Gastrocnemius medialis (tissue), 4 donors: ENCODE data around the gene KNDC1. TPM values are rescaled to one million over a fixed set of nuclear protein-coding genes. Genes with fewer than 3 reads are reported as not detected.
A peak's percentile ranks its signal among the peaks of the same experiment; 100 is the strongest.

Source experiments
- ATAC-seq, 2 donors: fragments of 150-250 bp; one replicate each; pipeline ENCODE4 v1.9.1; 2016
- DNase-seq, 2 donors: peaks; one replicate each; pipeline ENCODE4 v3.0.0-alpha.2; 2019
- H3K27ac ChIP-seq, 4 donors: fragments of 200-600 bp; sonication (generic); 1 replicate in 1 of 4; 2 replicates in 3 of 4; pipeline ENCODE4 v1.5.1; 2016 to 2018; ENCODE audit warnings: mild to moderate bottlenecking in 2 of 4, moderate library complexity in 1 of 4
- H3K27me3 ChIP-seq, 3 donors: fragments of 200-600 bp; sonication (generic) in 2 of 3; 1 replicate in 1 of 3; 2 replicates in 2 of 3; pipeline versions ENCODE4 v1.5.1 to v1.6.0; 2016 to 2019; ENCODE audit warnings: mild to moderate bottlenecking in 1 of 3, moderate library complexity in 1 of 3
- H3K36me3 ChIP-seq, 2 donors: fragments of 200-600 bp; sonication (generic) in 1 of 2; one replicate each; pipeline ENCODE4 v1.5.1; 2017 to 2018
- H3K4me1 ChIP-seq, 2 donors: fragments of 200-600 bp; sonication (generic) in 1 of 2; one replicate each; pipeline ENCODE4 v1.5.1; 2016 to 2017; ENCODE audit warnings: mild to moderate bottlenecking in 2 of 2
- H3K4me3 ChIP-seq, 4 donors: fragments of 200-600 bp; sonication (generic) in 3 of 4; 1 replicate in 1 of 4; 2 replicates in 3 of 4; pipeline ENCODE4 v1.5.1; 2016 to 2019; ENCODE audit warnings: mild to moderate bottlenecking in 2 of 4
- H3K9me3 ChIP-seq, 3 donors: fragments of 200-600 bp; sonication (generic) in 2 of 3; 1 replicate in 1 of 3; 2 replicates in 2 of 3; pipeline ENCODE4 v1.5.1; 2016 to 2019
- CTCF ChIP-seq, 5 experiments: fragments of 450-650 bp in 3 of 5; fragments of 200-600 bp in 2 of 5; sonication (generic) in 2 of 5; IDR thresholded peaks in 4 of 5; conservative IDR thresholded peaks in 1 of 5; 1 replicate in 4 of 5; 2 replicates in 1 of 5; pipeline ENCODE4 v1.5.1; 2016 to 2019; ENCODE audit warnings: antibody characterized with exemption in 5 of 5, mild to moderate bottlenecking in 3 of 5, moderate library complexity in 3 of 5
- POLR2A ChIP-seq, 2 donors: fragments of 450-650 bp; IDR thresholded peaks; one replicate each; pipeline ENCODE4 v1.6.1; 2017; ENCODE audit warnings: antibody characterized with exemption in 2 of 2, mild to moderate bottlenecking in 2 of 2, moderate library complexity in 2 of 2
- in situ Hi-C, 4 donors: fragments of 200-750 bp; cut with MboI; loops; one replicate each; pipeline versions ENCODE4 v1.15.0 to v1.8.0; 2017; ENCODE audit warnings: low sequenced_read_pairs in 4 of 4
- intact Hi-C: fragments of 100-400 bp; cut with DNase I; formaldehyde crosslinking; loops from one replicate; pipeline ENCODE4 v1.15.1; 2023; ENCODE audit warnings: low total_unique reads
- total RNA-seq, 4 donors: library from RNA; depleted of rRNA; stranded (reverse); fragments of >200 nt; gene quantifications; one replicate each; pipeline versions ENCODE4 v1.1.0 to v1.2.3, GENCODE V29; 2016

KNDC1 gene
- total RNA-seq, 4 donors from 2014 or later, result 0.04 to 0.13 TPM; not detected in 2

GRCh38 chr10:133115976-133116375 lies 44.0 kb upstream of the KNDC1 start:
- TF ChIP-seq POLR2A (IDR thresholded peaks at IDR 0.05), result no peak
- TF ChIP-seq CTCF (IDR thresholded peaks at IDR 0.05 in 4 of 5, conservative IDR thresholded peaks at IDR 0.05 in 1 of 5), result no peak
- no peaks in the 10 kb centered on the region for H3K27me3 ChIP-seq
- no peak for DNase-seq

GRCh38 chr10:133116455-133116854 lies 43.6 kb upstream of the KNDC1 start:
- Histone ChIP-seq H3K9me3 (no peaks in the 10 kb centered on the region), H3K36me3 (no peaks in the 10 kb centered on the region), H3K4me3 (no peak overlapping the region), H3K4me1 (peaks cover 6 to 10% of the 10 kb centered on the region in 2 donors), H3K27me3 (no peaks in the 10 kb centered on the region), H3K27ac (peak overlapping the region; percentile 82 to 93 (median 87))
- ATAC-seq (no peak), DNase-seq (no peak)
- intact Hi-C loops (loop anchor here (2.0 to 10.0 kb wide), 2 partner anchors 280 to 652 kb away; no protein-coding TSS in a partner anchor), in situ Hi-C loops (loop anchor here in 1 of 4 donors (25.0 kb wide), 1 partner anchor 179 kb away; the partner anchor contains the start of gene CFAP46)
- no peak for TF ChIP-seq CTCF (IDR thresholded peaks at IDR 0.05 in 4 of 5, conservative IDR thresholded peaks at IDR 0.05 in 1 of 5)
- no peak for TF ChIP-seq POLR2A (IDR thresholded peaks at IDR 0.05)

More at GRCh38 chr10:133115976-133116375, 44.0 kb upstream of the KNDC1 start:
- Histone ChIP-seq H3K4me3 (no peak overlapping the region), H3K9me3 (no peaks in the 10 kb centered on the region), H3K36me3 (no peaks in the 10 kb centered on the region), H3K4me1 (peaks cover 6 to 10% of the 10 kb centered on the region in 2 donors), H3K27ac (peak overlapping the region in 1 of 4 donors; percentile 82)
- no peak for ATAC-seq
- intact Hi-C loops (loop anchor here (2.0 to 10.0 kb wide), 2 partner anchors 279 to 651 kb away; no protein-coding TSS in a partner anchor), in situ Hi-C loops (loop anchor here in 1 of 4 donors (25.0 kb wide), 1 partner anchor 179 kb away; the partner anchor contains the start of gene CFAP46)

GRCh38 chr10:133117036-133117687 lies 42.9 kb upstream of the KNDC1 start:
- intact Hi-C loops (loop anchor here (2.0 to 10.0 kb wide), 2 partner anchors 280 to 652 kb away; no protein-coding TSS in a partner anchor), in situ Hi-C loops (loop anchor here in 1 of 4 donors (25.0 kb wide), 1 partner anchor 180 kb away; the partner anchor contains the start of gene CFAP46)
- H3K9me3 ChIP-seq, result no peaks in the 10 kb centered on the region
- H3K4me3 ChIP-seq, result no peak overlapping the region
- H3K4me1 ChIP-seq, result peaks cover 6 to 10% of the 10 kb centered on the region in 2 donors
- H3K27ac ChIP-seq, result peak overlapping the region; percentile 82 to 93 (median 87)
- no peak for DNase-seq
- H3K36me3 ChIP-seq, result no peaks in the 10 kb centered on the region
- ATAC-seq, result no peak
- TF ChIP-seq POLR2A (IDR thresholded peaks at IDR 0.05) (peak; percentile 55 to 70), CTCF (IDR thresholded peaks at IDR 0.05 in 4 of 5, conservative IDR thresholded peaks at IDR 0.05 in 1 of 5) (no peak)
- H3K27me3 ChIP-seq, result no peaks in the 10 kb centered on the region

GRCh38 chr10:133117688-133118071 lies 42.3 kb upstream of the KNDC1 start:
- ATAC-seq (peak; percentile 95 to 96), DNase-seq (peak; percentile 89 to 97)
- Histone ChIP-seq H3K4me1 (peaks cover 6 to 10% of the 10 kb centered on the region in 2 donors), H3K27ac (peak overlapping the region; percentile 85 to 93 (median 88)), H3K36me3 (no peaks in the 10 kb centered on the region), H3K9me3 (no peaks in the 10 kb centered on the region), H3K4me3 (no peak overlapping the region), H3K27me3 (no peaks in the 10 kb centered on the region)
- in situ Hi-C loops (loop anchor here in 1 of 4 donors (25.0 kb wide), 1 partner anchor 180 kb away; the partner anchor contains the start of gene CFAP46), intact Hi-C loops (loop anchor here (2.0 to 10.0 kb wide), 3 partner anchors 29 to 653 kb away; no protein-coding TSS in a partner anchor)
- TF ChIP-seq CTCF (IDR thresholded peaks at IDR 0.05 in 4 of 5, conservative IDR thresholded peaks at IDR 0.05 in 1 of 5), result peak in 1 of 5 experiments; percentile 33
- no peak for TF ChIP-seq POLR2A (IDR thresholded peaks at IDR 0.05)
